ENCODE measurements around the gene UTP18. TPM values are rescaled to one million over a fixed set of nuclear protein-coding genes. Genes with fewer than 3 reads are reported as not detected.

UTP18 gene
- total RNA-seq = 36.4 and 57.5 TPM in 2 replicates

GRCh38 chr17:51260237-51261023 lies at the start of gene UTP18:
UTP18 (plus strand) TSS chr17:51260546; CDS start chr17:51260585, 39 bp downstream.

DNA sequence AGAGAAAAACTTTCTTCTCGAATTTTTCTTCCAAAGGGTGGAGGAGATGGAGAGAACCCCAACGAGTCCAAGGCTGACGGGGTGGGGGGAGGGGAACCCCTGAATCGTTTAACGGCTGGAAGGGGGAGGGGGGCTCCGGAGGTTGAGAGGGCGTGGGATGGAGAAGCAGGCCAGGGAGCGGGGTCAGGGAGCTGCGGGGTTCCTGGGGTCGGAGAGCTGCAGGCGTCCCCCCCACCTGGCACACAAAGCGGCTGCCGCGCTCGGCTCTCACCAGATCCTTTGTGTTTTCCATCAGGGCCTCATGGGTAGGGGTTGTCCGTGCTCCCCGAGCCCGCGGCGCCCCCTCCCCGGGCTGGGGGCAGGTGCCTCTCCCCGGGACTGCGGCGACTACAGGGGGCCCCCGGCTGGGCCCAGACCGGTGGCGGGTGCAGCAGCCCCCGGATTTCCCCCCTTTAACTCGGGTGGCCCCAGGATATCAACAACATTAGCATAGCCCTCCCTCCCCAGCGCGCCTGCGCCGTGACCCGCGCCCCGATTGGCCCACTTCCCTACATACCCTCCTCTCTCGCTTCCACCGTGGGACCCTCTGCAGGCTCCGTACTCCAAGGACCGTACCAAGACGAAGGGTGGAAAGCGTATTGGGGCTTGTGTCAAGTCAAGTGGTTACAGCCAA lies 646 bp upstream of the UTP18 start, which contains the start of gene MBTD1:
TSS of gene MBTD1 (minus strand) at position 486 of the 673 bp plus-strand sequence. CDS start 34,888 bp downstream, outside the sequence.

Other genes with a start within 250 kb of the UTP18 start
- gene SPAG9, start 139.7 kb upstream of the UTP18 start, total RNA-seq = 125 and 175 TPM in 2 replicates
- 69.6 and 293 TPM in 2 replicates for gene NME1, start 107.0 kb upstream of the UTP18 start, total RNA-seq
- gene NME2, start 94.1 kb upstream of the UTP18 start, total RNA-seq = 706 and 801 TPM in 2 replicates
- 5.9 and 9.9 TPM in 2 replicates for gene MBTD1, start 497 bp upstream of the UTP18 start, total RNA-seq